ENCODE results near the gene ZDHHC8.

ZDHHC8 gene

GRCh38 chr22:20181194-20181883 lies 49.7 kb downstream of the ZDHHC8 start:
- DNase-seq, result no peak

DNA sequence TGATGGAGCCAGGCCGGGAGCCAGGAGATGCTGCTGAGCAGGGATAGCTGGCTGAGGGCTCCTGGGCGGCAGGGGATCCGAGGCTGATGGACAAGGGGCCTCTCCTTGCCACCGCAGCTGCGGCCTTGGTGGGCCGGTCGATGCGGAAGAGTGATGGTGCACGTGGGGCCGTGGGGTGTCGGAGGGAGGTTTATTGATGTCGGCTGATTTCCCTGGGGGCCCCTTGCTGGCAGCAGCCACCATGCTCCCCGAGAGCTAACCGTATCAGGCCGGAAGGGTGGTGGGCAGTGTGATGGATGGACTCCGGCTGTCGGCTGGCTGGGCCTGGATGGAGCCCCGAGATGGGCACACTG lies 50.3 kb downstream of the ZDHHC8 start:
- no peak for DNase-seq

DNA sequence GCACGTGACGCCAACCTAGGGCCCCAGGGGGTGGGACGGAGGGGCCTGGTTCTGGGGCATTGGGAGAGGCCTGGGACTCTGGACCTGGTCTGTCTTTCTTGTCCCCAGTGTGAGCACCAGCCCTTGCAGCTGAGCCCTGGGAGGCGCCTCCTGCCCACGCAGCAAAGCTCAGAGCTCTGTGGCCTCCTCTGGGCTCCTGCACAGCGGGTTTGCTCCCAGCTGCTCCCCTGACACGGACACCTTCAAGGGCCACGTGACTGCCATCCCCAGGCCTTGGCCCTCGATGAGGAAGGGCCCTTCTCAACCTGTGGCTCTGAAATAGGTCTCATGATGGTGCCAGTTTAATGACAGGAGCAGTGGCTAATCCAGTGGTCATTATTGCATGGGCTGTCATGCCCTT lies 50.8 kb downstream of the ZDHHC8 start:
- no peak for DNase-seq

- DNase-seq, result no peak
These were observed 51.5 kb downstream of the ZDHHC8 start for GRCh38 chr22:20183101-20183500.

DNA sequence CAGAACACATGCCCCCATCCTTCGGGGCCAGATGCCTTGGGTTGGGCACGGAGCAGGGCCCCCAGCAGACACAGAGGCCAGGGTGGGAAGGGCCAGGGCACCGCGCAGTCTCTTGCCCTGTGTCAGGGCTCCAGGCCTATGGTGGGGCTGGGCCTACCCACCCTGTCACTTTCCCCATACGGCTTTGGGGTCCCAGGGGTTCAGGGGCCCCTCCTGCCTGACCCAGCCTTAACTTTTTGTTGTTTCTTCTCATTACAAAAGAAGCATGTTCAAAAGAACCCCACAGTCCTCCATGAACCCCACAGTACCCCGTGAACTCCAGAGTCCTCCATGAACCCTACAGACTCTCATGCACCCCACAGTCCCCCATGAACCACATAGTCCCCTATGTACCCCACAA lies 52.2 kb downstream of the ZDHHC8 start:
- no peak for DNase-seq

GRCh38 chr22:20184501-20185165 lies 53.0 kb downstream of the ZDHHC8 start:
- no peak for DNase-seq

GRCh38 chr22:20185750-20186149 lies 54.1 kb downstream of the ZDHHC8 start:
- DNase-seq, result no peak

DNA sequence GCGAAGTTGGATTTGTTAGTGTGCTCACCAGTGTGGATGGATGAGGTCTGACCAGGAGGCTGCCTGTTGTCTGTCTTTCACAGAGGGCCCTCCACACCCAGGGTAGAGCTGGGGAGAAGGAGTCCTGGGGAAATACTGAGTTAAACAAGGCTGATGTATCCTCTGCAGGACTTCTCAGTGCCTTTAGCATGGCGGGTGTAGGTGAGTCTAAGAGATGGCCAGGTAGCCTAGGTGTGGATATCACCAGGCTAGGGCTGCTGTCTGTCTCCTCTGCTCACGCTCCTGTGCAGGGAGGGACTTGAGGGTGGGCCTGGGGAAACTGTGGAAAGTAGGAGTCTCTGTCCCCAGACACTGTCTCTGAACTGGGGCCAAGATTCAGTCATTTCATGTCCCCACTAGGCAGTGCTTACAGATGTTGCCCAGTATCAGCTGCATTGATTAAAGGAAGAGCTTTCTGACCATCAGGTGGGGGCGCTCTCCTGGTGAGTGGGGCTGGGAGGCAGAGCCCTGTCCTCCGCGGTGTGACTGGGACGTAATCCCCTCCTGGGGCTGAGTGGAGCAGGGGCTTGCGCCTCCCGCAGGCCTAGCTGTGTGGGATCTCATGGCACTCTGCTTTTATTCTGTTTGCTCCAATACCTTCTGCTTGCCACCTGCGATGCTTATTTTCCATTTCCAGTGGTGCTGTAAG lies 54.7 kb downstream of the ZDHHC8 start:
- DNase-seq, result no peak

GRCh38 chr22:20186871-20187546 lies 55.4 kb downstream of the ZDHHC8 start:
- DNase-seq, result no peak

GRCh38 chr22:20187777-20188566 lies 56.4 kb downstream of the ZDHHC8 start:
- no peak for DNase-seq

DNA sequence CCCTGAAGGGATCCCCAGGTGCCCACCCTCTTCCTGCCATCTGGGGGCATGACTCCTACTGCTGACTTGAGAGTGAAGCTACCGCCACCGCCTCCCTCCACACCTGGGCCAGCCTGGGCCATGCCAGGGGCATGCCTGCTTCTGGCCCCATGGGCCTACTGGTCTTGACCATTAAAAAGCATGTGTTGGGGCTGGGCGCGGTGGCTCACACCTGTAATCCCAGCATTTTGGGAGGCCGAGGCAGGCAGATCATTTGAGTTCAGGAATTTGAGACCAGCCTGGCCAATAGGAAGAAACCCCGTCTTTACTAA lies 56.9 kb downstream of the ZDHHC8 start:
- DNase-seq, result no peak

GRCh38 chr22:20191000-20191515 lies 59.5 kb downstream of the ZDHHC8 start:
- no peak for DNase-seq

GRCh38 chr22:20191803-20192202 lies 60.2 kb downstream of the ZDHHC8 start:
- no peak for DNase-seq

DNA sequence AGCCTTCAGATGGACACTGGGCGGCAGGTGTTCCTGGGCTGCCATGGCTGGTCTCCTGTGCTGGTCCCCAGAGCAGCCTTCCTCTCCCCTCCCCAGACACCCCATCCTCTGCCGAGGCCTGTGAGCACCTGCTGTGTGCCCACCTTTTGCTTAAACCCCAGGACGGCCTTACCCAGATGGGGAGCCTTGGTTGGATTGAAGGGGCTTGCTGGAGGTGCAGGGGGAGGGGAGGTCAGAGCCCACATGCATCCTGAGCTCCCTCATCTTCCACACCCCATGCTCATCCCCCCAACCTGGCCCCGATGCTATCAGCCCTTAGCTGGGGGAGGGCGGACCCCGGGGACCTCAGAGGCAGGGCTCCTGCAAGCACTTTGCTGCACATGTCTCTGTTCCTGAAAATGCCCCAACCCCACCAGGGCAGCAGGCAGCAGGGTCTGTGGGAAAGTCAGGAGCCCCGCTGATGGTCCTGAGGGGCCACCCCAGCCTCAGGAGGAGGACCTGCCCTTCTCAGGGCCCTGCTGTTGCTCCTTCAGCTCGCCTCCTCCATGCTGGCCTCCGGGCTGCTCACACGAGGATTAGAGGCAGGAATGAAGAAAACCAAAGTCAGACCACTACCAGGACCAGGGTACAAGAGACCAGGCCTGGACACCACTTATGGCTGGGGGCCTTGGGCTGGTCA lies 60.8 kb downstream of the ZDHHC8 start:
- no peak for DNase-seq

DNA sequence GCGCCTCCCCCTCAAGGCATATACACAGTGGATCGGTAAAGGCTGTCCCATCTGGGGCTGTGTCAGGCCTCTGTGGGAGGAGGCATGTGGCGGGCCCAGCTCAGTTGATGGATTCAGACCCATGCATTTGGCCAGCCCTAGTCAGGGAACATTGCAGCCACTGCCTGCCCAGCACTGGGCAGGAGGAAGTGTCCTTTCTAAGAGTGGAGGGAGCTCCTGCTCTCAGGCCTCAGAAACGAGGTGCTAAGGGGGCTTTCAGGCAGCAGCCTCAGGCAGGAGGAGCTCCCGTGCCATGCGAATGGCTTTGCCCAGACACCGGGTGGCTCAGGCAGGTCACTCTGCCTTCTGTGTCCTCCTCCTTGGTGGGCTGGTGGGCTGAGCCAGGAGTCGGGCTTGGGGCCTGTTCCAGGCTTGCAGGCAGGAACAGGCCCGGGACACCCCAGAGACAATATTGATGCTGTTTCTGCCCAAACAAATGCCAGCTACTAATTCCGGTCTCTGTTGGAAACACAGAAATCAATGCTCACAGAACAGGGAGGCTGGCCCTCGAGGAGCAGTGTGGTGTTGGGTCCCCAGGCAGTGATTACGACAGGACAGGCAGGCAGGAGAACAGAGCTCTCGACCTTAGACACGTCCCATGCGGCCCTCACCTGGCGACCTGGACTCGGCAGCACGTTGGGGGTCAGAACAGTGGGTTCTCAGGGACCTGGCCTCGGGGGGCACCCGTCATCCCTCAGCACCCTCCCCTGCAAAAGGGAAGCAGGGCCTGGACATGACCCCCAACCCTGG lies 61.6 kb downstream of the ZDHHC8 start:
- DNase-seq, result no peak

GRCh38 chr22:20193761-20194494 lies 62.3 kb downstream of the ZDHHC8 start:
- no peak for DNase-seq

GRCh38 chr22:20194681-20195593 lies 63.3 kb downstream of the ZDHHC8 start:
- no peak for DNase-seq

- no peak for DNase-seq
These were observed 64.7 kb downstream of the ZDHHC8 start for GRCh38 chr22:20196094-20196842.

Data from EL (cell line).